NB4 (cell line): ENCODE measurements around the gene TTC27.
"Not testable (repeated sequence)": the region's sequence is repeated elsewhere in the genome, so short reads cannot be mapped to it uniquely, and the experiment has no call there.

Experiments
- DNase-seq: peaks from one replicate; pipeline ENCODE4 v3.0.0; 2010; ENCODE audit warnings: low read depth
- H3K4me3 ChIP-seq: one replicate; pipeline ENCODE4 v1.5.1; 2011; ENCODE audit warnings: mild to moderate bottlenecking, low read depth, low read length, moderate library complexity
- MAX ChIP-seq: IDR thresholded peaks from 2 replicates; pipeline ENCODE4 v1.6.1; 2011; ENCODE audit warnings: low read depth, low read length
- MYC ChIP-seq: IDR thresholded peaks from 2 replicates; pipeline ENCODE4 v1.6.1; 2011; ENCODE audit warnings: low read depth, low read length
- POLR2A ChIP-seq: IDR thresholded peaks from 2 replicates; pipeline ENCODE4 v1.6.1; 2011; ENCODE audit warnings: mild to moderate bottlenecking; ENCODE audit not compliant: insufficient read length; ENCODE audit errors: extremely low read depth
- TF ChIP-seq, protein P1 (sequence below): IDR thresholded peaks from one replicate; pipeline ENCODE4 v1.5.1; 2012; ENCODE audit warnings: low read depth, low read length

TTC27 gene

GRCh38 chr2:32626639-32627221 is 1.1 kb upstream of the TTC27 start:
- no peak for TF ChIP-seq MYC
- TF ChIP-seq, protein P1, sequence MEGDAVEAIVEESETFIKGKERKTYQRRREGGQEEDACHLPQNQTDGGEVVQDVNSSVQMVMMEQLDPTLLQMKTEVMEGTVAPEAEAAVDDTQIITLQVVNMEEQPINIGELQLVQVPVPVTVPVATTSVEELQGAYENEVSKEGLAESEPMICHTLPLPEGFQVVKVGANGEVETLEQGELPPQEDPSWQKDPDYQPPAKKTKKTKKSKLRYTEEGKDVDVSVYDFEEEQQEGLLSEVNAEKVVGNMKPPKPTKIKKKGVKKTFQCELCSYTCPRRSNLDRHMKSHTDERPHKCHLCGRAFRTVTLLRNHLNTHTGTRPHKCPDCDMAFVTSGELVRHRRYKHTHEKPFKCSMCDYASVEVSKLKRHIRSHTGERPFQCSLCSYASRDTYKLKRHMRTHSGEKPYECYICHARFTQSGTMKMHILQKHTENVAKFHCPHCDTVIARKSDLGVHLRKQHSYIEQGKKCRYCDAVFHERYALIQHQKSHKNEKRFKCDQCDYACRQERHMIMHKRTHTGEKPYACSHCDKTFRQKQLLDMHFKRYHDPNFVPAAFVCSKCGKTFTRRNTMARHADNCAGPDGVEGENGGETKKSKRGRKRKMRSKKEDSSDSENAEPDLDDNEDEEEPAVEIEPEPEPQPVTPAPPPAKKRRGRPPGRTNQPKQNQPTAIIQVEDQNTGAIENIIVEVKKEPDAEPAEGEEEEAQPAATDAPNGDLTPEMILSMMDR: no peak
- no peak for TF ChIP-seq POLR2A
- H3K4me3 ChIP-seq: no peak overlapping the region

DNA sequence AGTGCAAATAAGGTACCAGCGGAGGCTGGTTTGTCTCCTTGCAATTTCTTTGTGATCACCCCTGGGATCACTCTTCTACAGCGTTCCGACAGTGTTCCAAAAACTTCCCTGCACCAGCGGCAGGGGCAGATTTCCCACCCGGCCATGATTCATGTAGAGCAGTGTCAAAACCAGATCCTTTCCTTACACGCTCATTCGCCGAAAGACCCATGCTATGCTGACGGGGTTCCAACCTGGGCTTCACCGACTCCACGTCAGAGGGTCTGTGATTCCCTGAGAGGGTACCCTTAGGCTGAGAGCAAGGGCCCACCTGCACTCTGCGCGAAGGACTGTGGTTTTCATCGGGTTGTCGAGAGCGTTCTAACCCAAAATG is 423 bp upstream of the TTC27 start:
- no peak for DNase-seq
- peak overlapping the region; percentile 61 for H3K4me3 ChIP-seq
- no peak for TF ChIP-seq POLR2A

More at GRCh38 chr2:32626639-32627221, 1.1 kb upstream of the TTC27 start:
- no peak for DNase-seq

GRCh38 chr2:32632089-32632488 is 4.2 kb downstream of the TTC27 start:
- H3K4me3 ChIP-seq: no peak overlapping the region
- DNase-seq: peak; percentile 39
- TF ChIP-seq, protein P1: no peak
- TF ChIP-seq MAX: no peak
- no peak for TF ChIP-seq POLR2A
- no peak for TF ChIP-seq MYC

GRCh38 chr2:32633040-32633439 is 5.2 kb downstream of the TTC27 start:
- DNase-seq: no peak
- H3K4me3 ChIP-seq: no peak overlapping the region
- TF ChIP-seq POLR2A (no peak), MYC (no peak), MAX (no peak)
- TF ChIP-seq, protein P1: no peak

DNA sequence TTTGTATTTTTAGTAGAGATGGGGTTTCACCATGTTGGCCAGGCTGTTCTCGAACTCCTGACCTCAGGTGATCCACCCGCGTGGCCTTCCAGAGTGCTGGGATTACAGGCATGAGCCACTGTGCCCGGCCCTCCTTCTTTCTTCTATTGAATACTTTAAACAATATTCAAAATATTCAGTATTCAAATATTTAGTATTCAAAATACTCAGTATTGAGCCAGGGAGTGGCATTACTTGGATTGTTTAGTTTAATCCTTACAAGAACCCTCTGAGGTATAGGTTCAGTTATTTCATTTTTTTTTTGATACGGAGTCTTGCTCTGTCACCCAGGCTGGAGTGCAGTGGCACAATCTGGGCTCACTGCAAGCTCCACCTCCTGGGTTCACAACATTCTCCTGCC is 10.7 kb downstream of the TTC27 start:
- DNase-seq, H3K4me3 ChIP-seq: not testable (repeated sequence)

DNA sequence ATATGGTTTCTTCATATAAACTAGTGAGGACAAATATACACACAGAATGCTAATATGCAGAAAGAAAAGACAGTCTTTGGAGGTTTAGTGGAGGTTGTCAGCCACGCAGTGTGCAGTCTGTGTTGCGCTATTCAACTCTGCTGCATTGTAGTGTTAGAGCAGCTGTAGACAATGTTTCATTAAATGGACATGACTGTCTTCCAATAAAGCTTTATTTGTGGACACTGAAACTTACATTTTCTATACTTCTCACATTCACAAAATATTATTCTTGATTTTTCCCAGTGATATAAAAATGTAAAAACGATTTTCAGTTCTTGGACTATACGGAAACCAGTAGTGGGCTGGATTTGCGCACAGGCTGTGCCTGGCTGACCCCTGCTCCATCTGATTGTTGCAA is 13.3 kb downstream of the TTC27 start:
- no peak for DNase-seq
- no peak overlapping the region for H3K4me3 ChIP-seq
- TF ChIP-seq MAX (no peak), MYC (no peak), POLR2A (no peak)
- TF ChIP-seq, protein P1: no peak

DNA sequence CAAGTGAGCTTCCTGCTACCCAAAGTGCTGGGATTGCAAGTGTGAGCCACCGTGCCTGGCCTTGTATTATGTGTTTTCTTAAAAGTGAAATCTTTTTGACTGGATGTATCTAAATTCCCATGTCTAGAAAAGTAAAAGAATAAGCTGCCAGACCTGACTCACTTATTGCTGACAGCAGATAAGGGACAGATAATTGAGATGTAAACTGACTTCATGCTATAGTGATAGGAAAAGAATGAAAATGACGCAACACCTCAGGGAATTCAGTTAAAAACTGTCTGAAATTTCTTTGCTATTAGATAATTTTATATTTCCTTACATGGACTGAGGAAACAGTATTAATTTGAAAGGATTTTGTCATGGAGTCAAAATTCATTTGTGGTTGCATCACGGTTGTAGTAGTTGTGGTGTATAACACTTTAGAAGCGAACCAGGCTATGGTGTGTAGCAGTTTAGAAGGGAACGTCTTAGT is 19.4 kb downstream of the TTC27 start:
- DNase-seq: peak; percentile 12
- TF ChIP-seq MAX: no peak
- TF ChIP-seq POLR2A: no peak
- TF ChIP-seq, protein P1: no peak
- TF ChIP-seq MYC: no peak

More for the DNA sequence above, 19.4 kb downstream of the TTC27 start:
- no peak overlapping the region for H3K4me3 ChIP-seq
